ENCODE measurements around the gene CDKN2B-AS1. TPM values are rescaled to one million over a fixed set of nuclear protein-coding genes. Genes with fewer than 3 reads are reported as not detected.

The CDKN2B-AS1 gene
- total RNA-seq, 6 donors from 2014 or later, result 1.3 to 3.0 (median 1.7) TPM; not detected in 1

GRCh38 chr9:21964925-21965385, 29.6 kb upstream of the CDKN2B-AS1 start:
- Histone ChIP-seq H3K27me3 (peaks cover 5 to 53% (median 35%) of the 10 kb centered on the region in 4 donors), H3K4me1 (peaks cover 10 to 21% (median 18%) of the 10 kb centered on the region in 4 donors), H3K36me3 (no peaks in the 10 kb centered on the region), H3K27ac (no peak overlapping the region), H3K9me3 (peaks cover 0 to 4% (median 1%) of the 10 kb centered on the region in 4 donors), H3K4me3 (peak overlapping the region; percentile 1 to 41 (median 30))
- peak; percentile 68 to 83 for ATAC-seq (ENCODE audit: low FRiP score in 2 of 2)
- no peak for TF ChIP-seq POLR2A (IDR thresholded peaks at IDR 0.05)
- TF ChIP-seq POLR2AphosphoS5 (IDR thresholded peaks at IDR 0.05), result no peak
- no peak for TF ChIP-seq CTCF (IDR thresholded peaks at IDR 0.05)
- no peak for TF ChIP-seq EP300 (IDR thresholded peaks at IDR 0.05)
- DNase-seq, result peak; percentile 33 to 88
- 4 to 5% methylated on average over 28 to 29 of the region's 29 CpGs for WGBS, 2 donors

- H3K27me3 ChIP-seq, result peaks cover 5 to 58% (median 40%) of the 10 kb centered on the region in 4 donors
- peak overlapping the region in 3 of 4 donors; percentile 20 to 41 (median 39) for H3K4me3 ChIP-seq
- WGBS, 2 donors, result 3 to 4% methylated on average over 24 to 29 of the region's 30 CpGs
- no peak overlapping the region for H3K27ac ChIP-seq
- ATAC-seq (ENCODE audit: low FRiP score in 2 of 2) (peak; percentile 78 to 93), DNase-seq (peak; percentile 48 to 77)
- H3K4me1 ChIP-seq, result peaks cover 10 to 21% (median 18%) of the 10 kb centered on the region in 4 donors
- TF ChIP-seq EP300 (IDR thresholded peaks at IDR 0.05) (no peak), POLR2AphosphoS5 (IDR thresholded peaks at IDR 0.05) (no peak), POLR2A (IDR thresholded peaks at IDR 0.05) (no peak), CTCF (IDR thresholded peaks at IDR 0.05) (peak in 4 of 6 experiments; percentile 10 to 28 (median 18))
- H3K36me3 ChIP-seq, result no peaks in the 10 kb centered on the region
- H3K9me3 ChIP-seq, result peaks cover 0 to 4% (median 1%) of the 10 kb centered on the region in 4 donors
These were observed 29.1 kb upstream of the CDKN2B-AS1 start for GRCh38 chr9:21965401-21965951.

DNA sequence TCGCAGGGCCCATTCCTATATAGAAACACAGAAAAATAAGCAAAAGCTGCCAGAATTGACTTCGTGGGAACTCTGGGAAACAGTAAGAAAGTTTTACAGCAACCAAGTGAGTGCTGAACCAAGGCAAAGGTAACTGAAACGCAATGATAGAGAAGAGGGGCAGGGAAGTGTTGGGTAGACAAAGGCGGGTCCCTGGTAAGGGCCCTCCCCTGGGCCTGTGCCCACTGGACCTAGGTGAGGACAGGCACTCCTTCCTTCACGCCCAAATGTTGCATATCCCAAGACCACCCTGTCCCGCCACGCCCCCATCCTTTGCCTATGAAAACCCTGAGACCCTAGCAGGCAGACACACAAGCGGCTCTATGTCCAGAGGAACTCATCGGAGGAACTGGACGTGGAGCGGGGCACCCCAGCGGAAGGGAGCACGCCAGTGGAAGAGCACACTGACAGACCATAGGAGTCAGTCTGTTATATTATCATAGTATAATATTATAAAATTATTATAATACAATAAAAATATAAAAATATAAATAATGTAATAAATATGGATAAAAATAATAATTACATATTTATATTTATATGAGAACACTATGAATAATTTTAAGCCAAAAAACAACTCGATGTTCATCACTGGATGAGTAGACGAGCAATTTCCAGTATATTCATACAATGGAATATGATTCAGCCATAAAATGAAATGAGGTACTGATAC, 28.3 kb upstream of the CDKN2B-AS1 start:
- ATAC-seq (ENCODE audit: low FRiP score in 2 of 2), result no peak
- H3K4me3 ChIP-seq, result no peak overlapping the region
- peaks cover 7 to 67% (median 47%) of the 10 kb centered on the region in 4 donors for H3K27me3 ChIP-seq
- no peak for TF ChIP-seq EP300 (IDR thresholded peaks at IDR 0.05)
- no peak for TF ChIP-seq POLR2AphosphoS5 (IDR thresholded peaks at IDR 0.05)
- no peak for TF ChIP-seq CTCF (IDR thresholded peaks at IDR 0.05)
- no peak for TF ChIP-seq POLR2A (IDR thresholded peaks at IDR 0.05)
- H3K36me3 ChIP-seq, result no peaks in the 10 kb centered on the region
- WGBS, 2 donors, result 17 to 23% methylated on average over 15 of the region's 15 CpGs
- H3K4me1 ChIP-seq, result peaks cover 10 to 28% (median 18%) of the 10 kb centered on the region in 4 donors
- H3K27ac ChIP-seq, result no peak overlapping the region
- no peak for DNase-seq
- H3K9me3 ChIP-seq, result peaks cover 0 to 4% (median 1%) of the 10 kb centered on the region in 4 donors

- Histone ChIP-seq H3K27me3 (peaks cover 7 to 73% (median 50%) of the 10 kb centered on the region in 4 donors), H3K9me3 (peaks cover 0 to 4% (median 1%) of the 10 kb centered on the region in 4 donors), H3K36me3 (no peaks in the 10 kb centered on the region), H3K4me1 (peaks cover 10 to 28% (median 18%) of the 10 kb centered on the region in 4 donors), H3K4me3 (no peak overlapping the region), H3K27ac (no peak overlapping the region)
- TF ChIP-seq POLR2A (IDR thresholded peaks at IDR 0.05) (no peak), POLR2AphosphoS5 (IDR thresholded peaks at IDR 0.05) (no peak)
- DNase-seq (no peak), ATAC-seq (ENCODE audit: low FRiP score in 2 of 2) (no peak)
- 13 to 19% methylated on average over 16 to 19 of the region's 19 CpGs for WGBS, 2 donors
These were observed 27.4 kb upstream of the CDKN2B-AS1 start for GRCh38 chr9:21967169-21967568.

DNA sequence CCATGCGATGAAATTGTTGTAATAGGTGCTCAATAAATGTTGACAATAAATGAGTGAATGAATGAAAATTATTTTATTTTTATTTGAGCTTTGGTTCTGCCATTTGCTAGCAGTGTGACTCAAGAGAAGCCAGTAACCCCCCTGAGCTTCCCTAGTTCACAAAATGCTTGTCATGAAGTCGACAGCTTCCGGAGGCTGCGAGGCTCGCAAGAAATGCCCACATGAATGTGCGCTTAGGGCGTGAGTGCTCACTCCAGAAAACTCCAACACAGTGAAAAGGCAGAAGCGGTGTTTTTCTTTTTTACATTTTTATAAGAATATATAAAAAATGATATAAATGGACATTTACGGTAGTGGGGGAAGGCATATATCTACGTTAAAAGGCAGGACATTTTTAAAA, 26.9 kb upstream of the CDKN2B-AS1 start:
- DNase-seq (no peak), ATAC-seq (ENCODE audit: low FRiP score in 2 of 2) (no peak)
- WGBS, 2 donors, result 19 to 26% methylated on average over 10 of the region's 10 CpGs
- H3K27ac ChIP-seq, result no peak overlapping the region
- no peak for TF ChIP-seq EP300 (IDR thresholded peaks at IDR 0.05)
- TF ChIP-seq CTCF (IDR thresholded peaks at IDR 0.05), result no peak
- no peak for TF ChIP-seq POLR2AphosphoS5 (IDR thresholded peaks at IDR 0.05)
- TF ChIP-seq POLR2A (IDR thresholded peaks at IDR 0.05), result no peak
- H3K27me3 ChIP-seq, result peaks cover 7 to 77% (median 53%) of the 10 kb centered on the region in 4 donors
- H3K4me3 ChIP-seq, result no peak overlapping the region
- peaks cover 0 to 4% (median 1%) of the 10 kb centered on the region in 4 donors for H3K9me3 ChIP-seq
- no peaks in the 10 kb centered on the region for H3K36me3 ChIP-seq
- H3K4me1 ChIP-seq, result peaks cover 10 to 28% (median 18%) of the 10 kb centered on the region in 4 donors
